ENCODE data around the gene BCL2.

DNA sequence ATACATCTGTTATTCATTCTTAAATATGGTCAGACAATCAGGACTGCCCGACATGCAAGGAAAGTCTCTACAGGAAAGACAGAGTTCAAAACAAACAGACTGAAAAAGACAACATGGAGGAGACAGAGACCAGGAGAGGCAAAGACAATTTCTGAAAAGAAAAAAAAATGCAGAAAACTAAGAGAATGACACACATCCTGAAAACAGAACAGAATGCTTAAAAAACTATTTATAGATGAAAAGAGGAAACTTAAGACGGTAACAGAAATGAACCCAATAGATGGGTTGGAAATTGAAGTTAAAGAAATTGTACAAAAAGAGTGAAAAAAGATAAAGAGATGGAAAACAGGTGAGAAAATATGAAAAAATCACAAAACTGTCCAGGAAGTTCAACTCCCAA is 95.7 kb downstream of the BCL2 start:
- TF ChIP-seq ZC3H8 (IDR thresholded peaks at IDR 0.05) (no peak), JUN (IDR thresholded peaks at IDR 0.05; ENCODE audit: borderline replicate concordance, low read depth, low read length) (no peak), JUN (CRISPR knock-in tag; IDR thresholded peaks at IDR 0.05; ENCODE audit: borderline replicate concordance) (no peak), ZNF785 (CRISPR knock-in tag; IDR thresholded peaks at IDR 0.05) (no peak), RB1 (IDR thresholded peaks at IDR 0.05; ENCODE audit: low read depth) (no peak), BDP1 (IDR thresholded peaks at IDR 0.05; ENCODE audit: insufficient read depth, insufficient read length) (no peak), ZFPM2 (CRISPR knock-in tag; IDR thresholded peaks at IDR 0.05) (no peak), EZH2 (IDR thresholded peaks at IDR 0.05; ENCODE audit: borderline replicate concordance, low read depth, low read length) (no peak), PRMT5 (CRISPR knock-in tag; IDR thresholded peaks at IDR 0.05) (no peak), EP300 (IDR thresholded peaks at IDR 0.05; ENCODE audit: low read length) (no peak)
- TF ChIP-seq, protein P1, sequence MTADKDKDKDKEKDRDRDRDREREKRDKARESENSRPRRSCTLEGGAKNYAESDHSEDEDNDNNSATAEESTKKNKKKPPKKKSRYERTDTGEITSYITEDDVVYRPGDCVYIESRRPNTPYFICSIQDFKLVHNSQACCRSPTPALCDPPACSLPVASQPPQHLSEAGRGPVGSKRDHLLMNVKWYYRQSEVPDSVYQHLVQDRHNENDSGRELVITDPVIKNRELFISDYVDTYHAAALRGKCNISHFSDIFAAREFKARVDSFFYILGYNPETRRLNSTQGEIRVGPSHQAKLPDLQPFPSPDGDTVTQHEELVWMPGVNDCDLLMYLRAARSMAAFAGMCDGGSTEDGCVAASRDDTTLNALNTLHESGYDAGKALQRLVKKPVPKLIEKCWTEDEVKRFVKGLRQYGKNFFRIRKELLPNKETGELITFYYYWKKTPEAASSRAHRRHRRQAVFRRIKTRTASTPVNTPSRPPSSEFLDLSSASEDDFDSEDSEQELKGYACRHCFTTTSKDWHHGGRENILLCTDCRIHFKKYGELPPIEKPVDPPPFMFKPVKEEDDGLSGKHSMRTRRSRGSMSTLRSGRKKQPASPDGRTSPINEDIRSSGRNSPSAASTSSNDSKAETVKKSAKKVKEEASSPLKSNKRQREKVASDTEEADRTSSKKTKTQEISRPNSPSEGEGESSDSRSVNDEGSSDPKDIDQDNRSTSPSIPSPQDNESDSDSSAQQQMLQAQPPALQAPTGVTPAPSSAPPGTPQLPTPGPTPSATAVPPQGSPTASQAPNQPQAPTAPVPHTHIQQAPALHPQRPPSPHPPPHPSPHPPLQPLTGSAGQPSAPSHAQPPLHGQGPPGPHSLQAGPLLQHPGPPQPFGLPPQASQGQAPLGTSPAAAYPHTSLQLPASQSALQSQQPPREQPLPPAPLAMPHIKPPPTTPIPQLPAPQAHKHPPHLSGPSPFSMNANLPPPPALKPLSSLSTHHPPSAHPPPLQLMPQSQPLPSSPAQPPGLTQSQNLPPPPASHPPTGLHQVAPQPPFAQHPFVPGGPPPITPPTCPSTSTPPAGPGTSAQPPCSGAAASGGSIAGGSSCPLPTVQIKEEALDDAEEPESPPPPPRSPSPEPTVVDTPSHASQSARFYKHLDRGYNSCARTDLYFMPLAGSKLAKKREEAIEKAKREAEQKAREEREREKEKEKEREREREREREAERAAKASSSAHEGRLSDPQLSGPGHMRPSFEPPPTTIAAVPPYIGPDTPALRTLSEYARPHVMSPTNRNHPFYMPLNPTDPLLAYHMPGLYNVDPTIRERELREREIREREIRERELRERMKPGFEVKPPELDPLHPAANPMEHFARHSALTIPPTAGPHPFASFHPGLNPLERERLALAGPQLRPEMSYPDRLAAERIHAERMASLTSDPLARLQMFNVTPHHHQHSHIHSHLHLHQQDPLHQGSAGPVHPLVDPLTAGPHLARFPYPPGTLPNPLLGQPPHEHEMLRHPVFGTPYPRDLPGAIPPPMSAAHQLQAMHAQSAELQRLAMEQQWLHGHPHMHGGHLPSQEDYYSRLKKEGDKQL (CRISPR knock-in tag; IDR thresholded peaks at IDR 0.05; ENCODE audit: borderline replicate concordance), result no peak
- TF ChIP-seq, protein P2, sequence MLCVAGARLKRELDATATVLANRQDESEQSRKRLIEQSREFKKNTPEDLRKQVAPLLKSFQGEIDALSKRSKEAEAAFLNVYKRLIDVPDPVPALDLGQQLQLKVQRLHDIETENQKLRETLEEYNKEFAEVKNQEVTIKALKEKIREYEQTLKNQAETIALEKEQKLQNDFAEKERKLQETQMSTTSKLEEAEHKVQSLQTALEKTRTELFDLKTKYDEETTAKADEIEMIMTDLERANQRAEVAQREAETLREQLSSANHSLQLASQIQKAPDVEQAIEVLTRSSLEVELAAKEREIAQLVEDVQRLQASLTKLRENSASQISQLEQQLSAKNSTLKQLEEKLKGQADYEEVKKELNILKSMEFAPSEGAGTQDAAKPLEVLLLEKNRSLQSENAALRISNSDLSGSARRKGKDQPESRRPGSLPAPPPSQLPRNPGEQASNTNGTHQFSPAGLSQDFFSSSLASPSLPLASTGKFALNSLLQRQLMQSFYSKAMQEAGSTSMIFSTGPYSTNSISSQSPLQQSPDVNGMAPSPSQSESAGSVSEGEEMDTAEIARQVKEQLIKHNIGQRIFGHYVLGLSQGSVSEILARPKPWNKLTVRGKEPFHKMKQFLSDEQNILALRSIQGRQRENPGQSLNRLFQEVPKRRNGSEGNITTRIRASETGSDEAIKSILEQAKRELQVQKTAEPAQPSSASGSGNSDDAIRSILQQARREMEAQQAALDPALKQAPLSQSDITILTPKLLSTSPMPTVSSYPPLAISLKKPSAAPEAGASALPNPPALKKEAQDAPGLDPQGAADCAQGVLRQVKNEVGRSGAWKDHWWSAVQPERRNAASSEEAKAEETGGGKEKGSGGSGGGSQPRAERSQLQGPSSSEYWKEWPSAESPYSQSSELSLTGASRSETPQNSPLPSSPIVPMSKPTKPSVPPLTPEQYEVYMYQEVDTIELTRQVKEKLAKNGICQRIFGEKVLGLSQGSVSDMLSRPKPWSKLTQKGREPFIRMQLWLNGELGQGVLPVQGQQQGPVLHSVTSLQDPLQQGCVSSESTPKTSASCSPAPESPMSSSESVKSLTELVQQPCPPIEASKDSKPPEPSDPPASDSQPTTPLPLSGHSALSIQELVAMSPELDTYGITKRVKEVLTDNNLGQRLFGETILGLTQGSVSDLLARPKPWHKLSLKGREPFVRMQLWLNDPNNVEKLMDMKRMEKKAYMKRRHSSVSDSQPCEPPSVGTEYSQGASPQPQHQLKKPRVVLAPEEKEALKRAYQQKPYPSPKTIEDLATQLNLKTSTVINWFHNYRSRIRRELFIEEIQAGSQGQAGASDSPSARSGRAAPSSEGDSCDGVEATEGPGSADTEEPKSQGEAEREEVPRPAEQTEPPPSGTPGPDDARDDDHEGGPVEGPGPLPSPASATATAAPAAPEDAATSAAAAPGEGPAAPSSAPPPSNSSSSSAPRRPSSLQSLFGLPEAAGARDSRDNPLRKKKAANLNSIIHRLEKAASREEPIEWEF (CRISPR knock-in tag; IDR thresholded peaks at IDR 0.05), result no peak
- TF ChIP-seq, protein P3, sequence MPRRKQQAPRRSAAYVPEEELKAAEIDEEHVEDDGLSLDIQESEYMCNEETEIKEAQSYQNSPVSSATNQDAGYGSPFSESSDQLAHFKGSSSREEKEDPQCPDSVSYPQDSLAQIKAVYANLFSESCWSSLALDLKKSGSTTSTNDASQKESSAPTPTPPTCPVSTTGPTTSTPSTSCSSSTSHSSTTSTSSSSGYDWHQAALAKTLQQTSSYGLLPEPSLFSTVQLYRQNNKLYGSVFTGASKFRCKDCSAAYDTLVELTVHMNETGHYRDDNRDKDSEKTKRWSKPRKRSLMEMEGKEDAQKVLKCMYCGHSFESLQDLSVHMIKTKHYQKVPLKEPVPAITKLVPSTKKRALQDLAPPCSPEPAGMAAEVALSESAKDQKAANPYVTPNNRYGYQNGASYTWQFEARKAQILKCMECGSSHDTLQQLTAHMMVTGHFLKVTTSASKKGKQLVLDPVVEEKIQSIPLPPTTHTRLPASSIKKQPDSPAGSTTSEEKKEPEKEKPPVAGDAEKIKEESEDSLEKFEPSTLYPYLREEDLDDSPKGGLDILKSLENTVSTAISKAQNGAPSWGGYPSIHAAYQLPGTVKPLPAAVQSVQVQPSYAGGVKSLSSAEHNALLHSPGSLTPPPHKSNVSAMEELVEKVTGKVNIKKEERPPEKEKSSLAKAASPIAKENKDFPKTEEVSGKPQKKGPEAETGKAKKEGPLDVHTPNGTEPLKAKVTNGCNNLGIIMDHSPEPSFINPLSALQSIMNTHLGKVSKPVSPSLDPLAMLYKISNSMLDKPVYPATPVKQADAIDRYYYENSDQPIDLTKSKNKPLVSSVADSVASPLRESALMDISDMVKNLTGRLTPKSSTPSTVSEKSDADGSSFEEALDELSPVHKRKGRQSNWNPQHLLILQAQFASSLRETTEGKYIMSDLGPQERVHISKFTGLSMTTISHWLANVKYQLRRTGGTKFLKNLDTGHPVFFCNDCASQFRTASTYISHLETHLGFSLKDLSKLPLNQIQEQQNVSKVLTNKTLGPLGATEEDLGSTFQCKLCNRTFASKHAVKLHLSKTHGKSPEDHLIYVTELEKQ (CRISPR knock-in tag; IDR thresholded peaks at IDR 0.05), result no peak
- TF ChIP-seq, protein P4, sequence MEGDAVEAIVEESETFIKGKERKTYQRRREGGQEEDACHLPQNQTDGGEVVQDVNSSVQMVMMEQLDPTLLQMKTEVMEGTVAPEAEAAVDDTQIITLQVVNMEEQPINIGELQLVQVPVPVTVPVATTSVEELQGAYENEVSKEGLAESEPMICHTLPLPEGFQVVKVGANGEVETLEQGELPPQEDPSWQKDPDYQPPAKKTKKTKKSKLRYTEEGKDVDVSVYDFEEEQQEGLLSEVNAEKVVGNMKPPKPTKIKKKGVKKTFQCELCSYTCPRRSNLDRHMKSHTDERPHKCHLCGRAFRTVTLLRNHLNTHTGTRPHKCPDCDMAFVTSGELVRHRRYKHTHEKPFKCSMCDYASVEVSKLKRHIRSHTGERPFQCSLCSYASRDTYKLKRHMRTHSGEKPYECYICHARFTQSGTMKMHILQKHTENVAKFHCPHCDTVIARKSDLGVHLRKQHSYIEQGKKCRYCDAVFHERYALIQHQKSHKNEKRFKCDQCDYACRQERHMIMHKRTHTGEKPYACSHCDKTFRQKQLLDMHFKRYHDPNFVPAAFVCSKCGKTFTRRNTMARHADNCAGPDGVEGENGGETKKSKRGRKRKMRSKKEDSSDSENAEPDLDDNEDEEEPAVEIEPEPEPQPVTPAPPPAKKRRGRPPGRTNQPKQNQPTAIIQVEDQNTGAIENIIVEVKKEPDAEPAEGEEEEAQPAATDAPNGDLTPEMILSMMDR (IDR thresholded peaks at IDR 0.05 in 2 of 3, conservative IDR thresholded peaks at IDR 0.05 in 1 of 3; ENCODE audit: insufficient read depth in 2 of 3, low read depth in 1 of 3, low read length in 3 of 3), result no peak
- TF ChIP-seq, protein P5, sequence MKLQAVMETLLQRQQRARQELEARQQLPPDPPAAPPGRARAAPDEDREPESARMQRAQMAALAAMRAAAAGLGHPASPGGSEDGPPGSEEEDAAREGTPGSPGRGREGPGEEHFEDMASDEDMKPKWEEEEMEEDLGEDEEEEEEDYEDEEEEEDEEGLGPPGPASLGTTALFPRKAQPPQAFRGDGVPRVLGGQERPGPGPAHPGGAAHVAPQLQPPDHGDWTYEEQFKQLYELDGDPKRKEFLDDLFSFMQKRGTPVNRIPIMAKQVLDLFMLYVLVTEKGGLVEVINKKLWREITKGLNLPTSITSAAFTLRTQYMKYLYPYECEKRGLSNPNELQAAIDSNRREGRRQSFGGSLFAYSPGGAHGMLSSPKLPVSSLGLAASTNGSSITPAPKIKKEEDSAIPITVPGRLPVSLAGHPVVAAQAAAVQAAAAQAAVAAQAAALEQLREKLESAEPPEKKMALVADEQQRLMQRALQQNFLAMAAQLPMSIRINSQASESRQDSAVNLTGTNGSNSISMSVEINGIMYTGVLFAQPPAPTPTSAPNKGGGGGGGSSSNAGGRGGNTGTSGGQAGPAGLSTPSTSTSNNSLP (IDR thresholded peaks at IDR 0.05; ENCODE audit: borderline replicate concordance, low read depth, low read length), result no peak

Measured in K562 (cell line).